H1 (cell line): ENCODE results near the gene CCL4. TPM values are rescaled to one million over a fixed set of nuclear protein-coding genes. Genes with fewer than 3 reads are reported as not detected.
"Not testable (repeated sequence)": the region's sequence is repeated elsewhere in the genome, so short reads cannot be mapped to it uniquely, and the experiment has no call there.

ENCODE experiments used
- CTCF ChIA-PET: fragments of 300-600 bp; sonication (Branson Sonifier 250); formaldehyde crosslinking; loops from one replicate; lab custom pipeline; 2021; ENCODE audit not compliant: partially characterized antibody; lab: Charles Lee
- POLR2A ChIA-PET: fragments of 300-600 bp; sonication (Branson Sonifier 250); formaldehyde crosslinking; loops from one replicate; lab custom pipeline; 2021; ENCODE audit warnings: inconsistent platforms; ENCODE audit not compliant: partially characterized antibody; lab: Charles Lee
- DNase-seq, 2 experiments: peaks; one replicate each; pipeline versions ENCODE4 v3.0.0 to v3.0.0-alpha.2; 2010 to 2022; ENCODE audit warnings: low spot score in 2 of 2, low read depth in 1 of 2, mixed read lengths in 1 of 2
- FAIRE-seq: peaks from 2 replicates; lab custom pipeline; 2011; peaks lifted over from hg19 to GRCh38; lab: Jason Lieb, UNC
- H2AFZ ChIP-seq: 2 replicates; pipeline ENCODE4 v1.8.1; 2012; ENCODE audit warnings: low read length, inconsistent platforms
- H2AK5ac ChIP-seq: 2 replicates; pipeline ENCODE4 v1.6.1; 2013; ENCODE audit warnings: low read depth, low read length
- H2BK120ac ChIP-seq: replicated peaks from 2 replicates; pipeline ENCODE3; 2013; ENCODE audit warnings: low read depth, low read length, inconsistent platforms
- H2BK12ac ChIP-seq: 2 replicates; pipeline ENCODE4 v1.6.1; 2013; ENCODE audit warnings: low read depth, low read length
- H2BK15ac ChIP-seq: 2 replicates; pipeline ENCODE4 v1.6.1; 2013; ENCODE audit warnings: low read length
- H2BK20ac ChIP-seq: 2 replicates; pipeline ENCODE4 v1.6.1; 2013; ENCODE audit warnings: low read length
- H2BK5ac ChIP-seq: 2 replicates; pipeline ENCODE4 v1.6.1; 2013; ENCODE audit warnings: low read depth, low read length
- H3K14ac ChIP-seq: 2 replicates; pipeline ENCODE4 v1.6.1; 2013; ENCODE audit warnings: inconsistent platforms; ENCODE audit not compliant: insufficient read length
- H3K18ac ChIP-seq: 2 replicates; pipeline ENCODE4 v1.6.1; 2013; ENCODE audit warnings: low read length; ENCODE audit errors: extremely low read depth
- H3K23ac ChIP-seq: 2 replicates; pipeline ENCODE4 v1.6.1; 2013; ENCODE audit warnings: inconsistent platforms; ENCODE audit not compliant: insufficient read length
- H3K23me2 ChIP-seq: 2 replicates; pipeline ENCODE4 v1.6.1; 2013; ENCODE audit warnings: low read depth, low read length
- H3K27ac ChIP-seq: 2 replicates; pipeline ENCODE4 v1.6.1; 2011; ENCODE audit warnings: low read depth, low read length, inconsistent platforms
- H3K27me3 ChIP-seq, 4 experiments: replicated peaks in 1 of 4; 1 replicate in 1 of 4; 2 replicates in 3 of 4; pipeline versions ENCODE4 v1.6.1 to v1.8.1; 2011 to 2013; ENCODE audit warnings: low read length in 3 of 4, mild to moderate bottlenecking in 3 of 4, inconsistent platforms in 2 of 4, mixed read lengths in 2 of 4, moderate library complexity in 1 of 4; ENCODE audit not compliant: control insufficient read depth in 3 of 4, insufficient read depth in 3 of 4; ENCODE audit errors: extremely low read depth in 1 of 4
- H3K36me3 ChIP-seq, 4 experiments: 2 replicates each; pipeline versions ENCODE4 v1.6.1 to v1.8.1; 2011 to 2013; ENCODE audit warnings: mild to moderate bottlenecking in 4 of 4, low read length in 3 of 4, moderate library complexity in 2 of 4, control low read depth in 1 of 4, inconsistent platforms in 1 of 4; ENCODE audit not compliant: insufficient read depth in 4 of 4, control insufficient read depth in 2 of 4
- H3K4ac ChIP-seq: replicated peaks from 2 replicates; pipeline ENCODE3; 2013; ENCODE audit warnings: low read length, low read depth, mixed read lengths, inconsistent platforms; ENCODE audit not compliant: insufficient read length
- H3K4me1 ChIP-seq, 4 experiments: replicated peaks in 1 of 4; 1 replicate in 1 of 4; 2 replicates in 3 of 4; pipeline versions ENCODE4 v1.6.1 to v1.8.1; 2011 to 2013; ENCODE audit warnings: low read length in 3 of 4, inconsistent platforms in 2 of 4, mixed read lengths in 1 of 4; ENCODE audit not compliant: insufficient read depth in 4 of 4, control insufficient read depth in 3 of 4
- H3K4me2 ChIP-seq, 2 experiments: 2 replicates each; pipeline versions ENCODE4 v1.6.1 to v1.8.1; 2011 to 2013; ENCODE audit warnings: low read depth in 2 of 2, low read length in 2 of 2, control low read depth in 1 of 2, inconsistent platforms in 1 of 2, mild to moderate bottlenecking in 1 of 2; ENCODE audit not compliant: insufficient read depth in 1 of 2
- H3K4me3 ChIP-seq, 4 experiments: fragments of 200-600, 300-600 bp in 1 of 4; sonication (generic), shearing (Covaris generic), sonication (Bioruptor Twin) in 1 of 4; 2 replicates each; pipeline versions ENCODE4 v1.5.1 to v1.8.1; 2011 to 2016; ENCODE audit warnings: low read length in 4 of 4, low read depth in 3 of 4, control low read depth in 2 of 4, inconsistent platforms in 2 of 4, mild to moderate bottlenecking in 2 of 4, mixed read lengths in 1 of 4, moderate library complexity in 1 of 4; ENCODE audit not compliant: insufficient read depth in 2 of 4; ENCODE audit errors: extremely low read depth in 1 of 4
- H3K56ac ChIP-seq: replicated peaks from 2 replicates; pipeline ENCODE3; 2013; ENCODE audit warnings: low read depth, mild to moderate bottlenecking, mixed read lengths, low read length, inconsistent platforms; ENCODE audit not compliant: insufficient read length
- H3K79me1 ChIP-seq: 2 replicates; pipeline ENCODE4 v1.6.1; 2013; ENCODE audit warnings: low read depth, low read length, control low read depth
- H3K79me2 ChIP-seq, 2 experiments: 2 replicates each; pipeline versions ENCODE4 v1.6.1 to v1.8.1; 2012 to 2013; ENCODE audit warnings: low read length in 2 of 2, mild to moderate bottlenecking in 2 of 2, inconsistent platforms in 1 of 2; ENCODE audit not compliant: insufficient read depth in 2 of 2, control insufficient read depth in 1 of 2
- H3K9ac ChIP-seq, 4 experiments: replicated peaks in 1 of 4; 1 replicate in 1 of 4; 2 replicates in 3 of 4; pipeline versions ENCODE4 v1.6.1 to v1.8.1; 2011 to 2013; ENCODE audit warnings: low read depth in 3 of 4, low read length in 3 of 4, control low read depth in 2 of 4, mild to moderate bottlenecking in 2 of 4, moderate library complexity in 2 of 4, inconsistent platforms in 1 of 4; ENCODE audit errors: extremely low read depth in 1 of 4
- H3K9me3 ChIP-seq, 2 experiments: 2 replicates each; pipeline versions ENCODE4 v1.6.1 to v1.8.1; 2012 to 2013; ENCODE audit warnings: mild to moderate bottlenecking in 2 of 2, moderate library complexity in 2 of 2, control low read depth in 1 of 2, inconsistent platforms in 1 of 2, low read depth in 1 of 2, low read length in 1 of 2, mixed read lengths in 1 of 2; ENCODE audit not compliant: insufficient read depth in 2 of 2
- H4K20me1 ChIP-seq, 2 experiments: replicated peaks in 1 of 2; 2 replicates each; pipeline versions ENCODE3 to v1.8.1; 2011 to 2013; ENCODE audit warnings: inconsistent platforms in 2 of 2, low read length in 2 of 2, mild to moderate bottlenecking in 1 of 2; ENCODE audit not compliant: insufficient read depth in 2 of 2, control insufficient read depth in 1 of 2
- H4K5ac ChIP-seq: 2 replicates; pipeline ENCODE4 v1.6.1; 2013; ENCODE audit warnings: low read length, low read depth, mixed read lengths, inconsistent platforms; ENCODE audit not compliant: insufficient read length
- H4K8ac ChIP-seq: 2 replicates; pipeline ENCODE4 v1.8.0; 2013; ENCODE audit warnings: mild to moderate bottlenecking, moderate library complexity, low read length, inconsistent platforms; ENCODE audit not compliant: insufficient read depth; ENCODE audit errors: extremely low read depth
- H4K91ac ChIP-seq: replicated peaks from 2 replicates; pipeline ENCODE3; 2013; ENCODE audit warnings: low read length, mixed read lengths, inconsistent platforms; ENCODE audit not compliant: insufficient read length
- CREB1 ChIP-seq: IDR thresholded peaks from 2 replicates; pipeline ENCODE4 v1.6.1; 2012; ENCODE audit warnings: inconsistent platforms
- JUND ChIP-seq: IDR thresholded peaks from 2 replicates; pipeline ENCODE4 v1.6.1; 2011; ENCODE audit warnings: mild to moderate bottlenecking, improper control_type of control experiment, low read length
- SP4 ChIP-seq: IDR thresholded peaks from 2 replicates; pipeline ENCODE4 v1.6.1; 2012; ENCODE audit warnings: low read length, inconsistent platforms
- WGBS, 2 experiments: shearing (Covaris generic) in 1 of 2; methylation state at CpG; one replicate each; pipeline versions ENCODE4 v1.1.6 to v1.1.7; 2013 to 2015; ENCODE audit warnings: low lambda C conversion rate in 2 of 2, mixed read lengths in 2 of 2, inconsistent platforms in 1 of 2, low coverage in 1 of 2, missing lambda C conversion rate in 1 of 2; ENCODE audit not compliant: insufficient replicate concordance in 2 of 2, insufficient coverage in 1 of 2, insufficient read length in 1 of 2; ENCODE audit errors: extremely low coverage in 1 of 2, missing lambda C conversion rate in 1 of 2; 5-methylcytosine and 5-hydroxymethylcytosine counted together
- polyA plus RNA-seq, 7 experiments: library from polyadenylated mRNA; depleted of rRNA in 3 of 7; stranded (reverse) in 5 of 7; unstranded in 2 of 7; fragments of >200 nt in 5 of 7; fragments of 200-250 nt in 2 of 7; gene quantifications; 1 replicate in 5 of 7; 2 replicates in 1 of 7; 4 replicates in 1 of 7; pipeline versions ENCODE4 v1.2.1 to v1.2.3, GENCODE V29; 2011 to 2013; ENCODE audit warnings: missing spikeins in 2 of 7, mixed read lengths in 2 of 7
- total RNA-seq: library from RNA; stranded (reverse); fragmentation: NEBNext Ultra II Directional; extraction: Animal tissue kit (Norgen Biotek cat#: 25700); gene quantifications from 2 replicates; pipeline ENCODE4 v1.2.1, GENCODE V29; 2021

CCL4 gene
- total and polyA plus RNA-seq, 2 of the 8 experiments (the other 6 are each of a cell fraction or from before 2014, with no cell fraction given): not detected

DNA sequence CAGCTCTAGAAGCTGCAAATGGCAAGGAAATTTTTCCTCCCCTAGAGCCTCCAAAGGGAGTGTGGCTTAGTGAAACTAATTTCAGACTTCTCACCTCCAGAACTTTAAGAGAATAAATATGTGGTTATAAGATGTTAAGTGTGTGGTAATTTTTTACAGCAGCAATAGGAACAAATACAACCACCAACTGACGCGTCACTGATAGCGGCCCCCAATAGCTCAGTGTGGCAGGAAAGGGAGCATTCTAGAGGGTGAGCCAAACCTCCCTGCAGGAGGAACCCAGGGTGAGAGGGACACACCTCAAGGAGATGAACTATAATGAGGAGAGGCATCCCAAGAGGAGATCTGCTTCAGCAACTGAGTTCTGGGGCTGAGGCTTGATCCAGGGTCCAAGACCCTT, 4.0 kb downstream of the CCL4 start:
- FAIRE-seq: no peak
- H4K8ac ChIP-seq: no peak overlapping the region
- CTCF ChIA-PET: no interaction called here

DNA sequence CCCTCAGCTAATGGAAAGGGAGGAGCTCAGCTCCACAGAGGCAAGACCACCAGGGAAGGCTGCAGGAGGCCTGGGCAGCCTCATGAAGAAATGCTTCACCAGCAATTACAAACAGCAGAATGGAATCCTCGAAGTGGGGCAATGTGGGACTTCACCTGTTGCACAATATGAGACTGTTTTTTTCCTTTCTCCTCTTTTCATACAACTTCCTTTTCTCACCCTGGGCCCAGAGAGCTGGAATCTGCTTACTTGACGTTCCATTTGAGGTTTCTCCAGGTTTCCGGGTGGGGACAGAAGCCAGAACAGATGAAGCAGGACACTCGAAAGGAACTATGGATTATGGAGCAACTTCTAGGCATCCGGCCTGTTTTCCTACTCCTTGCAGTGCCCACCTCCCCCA, 4.6 kb downstream of the CCL4 start:
- H3K27ac ChIP-seq, H3K4me3 ChIP-seq, H3K4me1 ChIP-seq, H3K9ac ChIP-seq, H3K23me2 ChIP-seq, POLR2A ChIA-PET, H2BK5ac ChIP-seq, H2BK20ac ChIP-seq, CTCF ChIA-PET, H3K79me1 ChIP-seq, H4K5ac ChIP-seq, H2BK12ac ChIP-seq, H4K91ac ChIP-seq, H3K18ac ChIP-seq, H2BK120ac ChIP-seq, H3K27me3 ChIP-seq, H3K56ac ChIP-seq, H4K20me1 ChIP-seq, H3K4ac ChIP-seq, DNase-seq, H3K9me3 ChIP-seq, H4K8ac ChIP-seq, H3K4me2 ChIP-seq, H3K14ac ChIP-seq, H3K79me2 ChIP-seq, H2BK15ac ChIP-seq, H2AK5ac ChIP-seq, FAIRE-seq, H3K23ac ChIP-seq, H3K36me3 ChIP-seq, H2AFZ ChIP-seq: not testable (repeated sequence)
- 97% methylated on average over 5 of the region's 5 CpGs; no CpG with 5 or more reads in 1 of the 2 experiments for WGBS, 2 experiments

More for the DNA sequence above, 4.0 kb downstream of the CCL4 start:
- H2BK20ac ChIP-seq: no peak overlapping the region
- no peaks in the 10 kb centered on the region for H3K27me3 ChIP-seq
- H3K27ac ChIP-seq: no peak overlapping the region
- H2BK120ac ChIP-seq: no peak overlapping the region
- no peak overlapping the region for H3K4me2 ChIP-seq
- no peak for DNase-seq
- no peak overlapping the region for H2BK5ac ChIP-seq
- H2AK5ac ChIP-seq: no peak overlapping the region
- no peak overlapping the region for H3K18ac ChIP-seq
- no peak overlapping the region for H4K5ac ChIP-seq
- H3K79me2 ChIP-seq: no peaks in the 10 kb centered on the region
- H2BK12ac ChIP-seq: no peak overlapping the region
- no peak overlapping the region for H3K4me3 ChIP-seq
- no peaks in the 10 kb centered on the region for H3K36me3 ChIP-seq
- no peak overlapping the region for H2BK15ac ChIP-seq
- 93% methylated on average over 3 of the region's 3 CpGs; no CpG with 5 or more reads in 1 of the 2 experiments for WGBS, 2 experiments
- no peaks in the 10 kb centered on the region for H4K20me1 ChIP-seq
- no peaks in the 10 kb centered on the region for H3K23me2 ChIP-seq
- no peak overlapping the region for H2AFZ ChIP-seq
- H3K4me1 ChIP-seq: no peaks in the 10 kb centered on the region
- no peak overlapping the region for H3K23ac ChIP-seq
- no peak overlapping the region for H3K4ac ChIP-seq
- no peak overlapping the region for H3K14ac ChIP-seq
- POLR2A ChIA-PET: no interaction called here
- no peak overlapping the region for H3K9ac ChIP-seq
- no peak for TF ChIP-seq SP4
- no peak for TF ChIP-seq CREB1
- TF ChIP-seq JUND: no peak
- H3K9me3 ChIP-seq: no peaks in the 10 kb centered on the region
- no peaks in the 10 kb centered on the region for H3K79me1 ChIP-seq
- no peak overlapping the region for H4K91ac ChIP-seq
- H3K56ac ChIP-seq: no peak overlapping the region
